DMS53 treated with DMSO at 0.1 percent for 48 hours (cell line): ENCODE measurements around the gene MARK3.

Experiments used
- DNase-seq: peaks from one replicate; lab custom pipeline; 2025; ENCODE audit not compliant: unreplicated experiment; lab: John Stamatoyannopoulos, UW

Gene MARK3

DNA sequence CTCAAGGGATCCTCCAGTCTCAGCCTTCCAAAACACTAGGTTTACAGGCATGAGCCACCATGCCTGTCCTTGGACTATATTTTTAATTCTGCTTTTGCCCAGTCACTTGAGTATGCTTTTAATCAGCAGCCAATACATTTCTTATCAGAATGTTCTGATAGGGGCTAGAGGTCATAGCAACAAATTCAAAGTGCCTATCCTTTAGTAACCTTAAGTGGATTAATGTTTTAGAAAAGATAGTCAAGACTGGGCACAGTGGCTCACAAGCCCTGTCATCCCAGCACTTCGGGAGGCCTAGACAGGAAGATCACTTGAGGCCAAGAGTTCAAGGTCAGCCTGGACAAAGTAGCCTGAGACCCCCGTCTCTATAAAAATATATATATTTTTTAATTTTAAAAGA is 100.3 kb downstream of the MARK3 start:
- no peak for DNase-seq

DNA sequence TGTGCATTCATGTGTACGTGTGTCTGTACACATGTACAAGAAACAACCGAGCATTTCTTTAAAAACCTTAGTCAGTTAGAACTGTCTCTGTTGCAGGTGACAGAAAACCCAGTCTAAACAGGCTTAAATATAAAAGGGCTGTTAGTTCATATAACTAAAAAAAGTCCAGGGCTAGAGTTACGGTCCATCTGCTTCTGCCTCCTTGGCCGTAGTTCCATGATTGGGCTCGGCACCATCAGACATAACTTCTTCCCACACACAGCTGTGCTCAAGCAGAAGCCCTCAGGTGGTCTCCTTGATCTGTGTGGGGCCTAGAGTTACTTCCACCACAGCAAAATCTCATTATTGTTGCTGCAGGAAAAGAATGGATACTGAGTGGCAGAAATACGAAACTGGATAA is 102.9 kb downstream of the MARK3 start:
- DNase-seq, result no peak

DNA sequence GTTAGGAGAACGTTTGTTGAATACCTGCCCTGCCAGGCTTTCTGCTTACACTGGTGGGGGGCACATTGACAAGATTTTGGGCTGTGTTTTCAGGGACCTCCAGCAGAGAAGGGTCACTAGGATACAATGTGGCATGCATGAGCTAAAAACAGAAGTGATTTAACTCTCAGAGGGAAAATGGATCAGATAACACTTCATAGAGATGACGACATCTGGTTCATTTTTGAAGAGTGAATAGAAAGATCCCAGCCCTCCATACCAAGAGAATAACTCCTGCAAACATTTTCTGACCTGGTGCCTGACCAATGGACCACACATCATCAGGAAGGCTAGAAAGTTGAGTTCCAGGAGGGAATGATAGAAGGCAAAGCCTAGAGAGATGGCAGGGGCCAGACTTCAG is 103.7 kb downstream of the MARK3 start:
- DNase-seq, result no peak

DNA sequence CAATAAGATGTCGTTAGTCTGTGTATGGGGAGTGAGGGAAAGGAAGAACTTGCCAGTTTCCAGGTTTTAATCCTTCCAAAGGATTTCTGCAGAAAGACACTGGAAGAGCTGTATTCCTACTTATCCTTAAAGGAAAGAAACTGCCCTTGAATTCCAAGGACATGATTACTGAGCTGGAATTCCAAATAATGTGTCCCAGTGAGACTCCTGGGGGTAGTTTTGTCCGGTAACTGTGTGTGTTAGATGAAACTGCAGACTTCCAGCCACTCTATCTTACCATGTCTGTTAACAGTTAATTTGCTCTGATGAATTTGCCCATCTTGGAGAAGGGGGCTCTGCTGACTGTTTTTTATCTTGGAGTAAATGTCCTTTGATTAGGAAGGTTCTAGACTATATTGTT is 104.4 kb downstream of the MARK3 start:
- no peak for DNase-seq

DNA sequence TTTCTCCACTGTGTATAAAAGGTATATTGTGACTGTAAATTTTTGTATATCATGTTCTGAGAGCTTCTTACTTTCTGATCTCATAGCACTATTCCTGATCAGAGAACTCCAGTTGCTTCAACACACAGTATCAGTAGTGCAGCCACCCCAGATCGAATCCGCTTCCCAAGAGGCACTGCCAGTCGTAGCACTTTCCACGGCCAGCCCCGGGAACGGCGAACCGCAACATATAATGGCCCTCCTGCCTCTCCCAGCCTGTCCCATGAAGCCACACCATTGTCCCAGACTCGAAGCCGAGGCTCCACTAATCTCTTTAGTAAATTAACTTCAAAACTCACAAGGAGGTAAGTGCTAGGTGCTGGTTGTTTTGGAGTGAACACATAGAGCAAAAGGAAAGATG is 106.5 kb downstream of the MARK3 start:
- DNase-seq, result no peak

DNA sequence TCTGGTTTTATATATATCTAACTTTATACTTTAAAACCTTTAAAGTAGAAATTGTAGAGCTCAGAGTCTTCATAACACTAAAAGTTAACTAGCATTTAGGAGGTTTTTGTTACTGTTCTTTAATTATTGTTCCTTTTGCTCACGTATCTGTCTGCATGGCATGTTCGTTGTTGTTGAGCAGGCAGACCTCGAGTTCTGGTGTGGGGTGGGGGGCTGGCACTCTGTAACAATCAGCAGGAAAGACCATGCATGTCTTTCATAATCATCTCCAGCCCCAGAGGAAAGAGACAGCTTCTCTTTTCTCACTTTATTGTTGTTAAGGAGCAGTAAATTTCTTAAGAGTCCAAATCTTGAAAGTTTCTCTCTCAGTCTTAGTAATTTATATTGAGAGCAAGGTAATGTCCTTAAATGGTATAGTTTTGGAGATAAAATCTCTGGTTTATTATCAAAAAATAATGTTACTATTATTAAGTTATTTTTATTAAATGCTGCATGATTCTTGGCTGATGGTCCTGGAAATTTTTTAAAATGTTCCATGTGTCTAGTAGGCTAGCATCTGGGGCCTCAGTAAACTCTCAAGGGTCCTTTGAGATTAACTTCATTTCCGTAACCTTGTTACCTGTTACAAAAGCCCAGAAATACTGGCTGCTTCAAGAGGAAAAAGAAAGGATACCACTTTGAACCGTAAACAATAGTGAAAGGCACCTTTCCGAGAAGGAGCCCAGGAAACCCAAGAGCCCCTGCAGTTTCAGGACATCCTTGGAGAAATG is 107.1 kb downstream of the MARK3 start:
- no peak for DNase-seq

DNA sequence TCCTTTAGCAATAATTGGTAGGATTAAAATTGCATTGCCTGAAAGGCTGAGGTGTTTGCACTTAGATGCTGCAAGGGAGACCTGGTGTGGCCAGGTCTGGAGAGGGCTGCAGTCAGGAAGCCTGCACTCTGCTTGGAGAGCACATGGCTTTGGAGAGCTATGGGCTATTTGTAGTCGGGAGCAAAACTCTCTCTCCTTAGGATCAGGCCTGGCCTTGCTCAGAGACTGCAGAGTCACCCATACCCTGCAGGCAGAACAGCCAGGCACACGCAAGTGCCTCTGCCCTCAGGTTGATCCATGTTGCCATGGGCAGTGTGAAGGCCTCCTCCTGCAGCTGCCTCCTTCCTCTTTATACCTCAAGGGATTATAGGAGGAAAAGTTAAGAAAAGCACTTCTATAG is 110.6 kb downstream of the MARK3 start:
- DNase-seq, result no peak

DNA sequence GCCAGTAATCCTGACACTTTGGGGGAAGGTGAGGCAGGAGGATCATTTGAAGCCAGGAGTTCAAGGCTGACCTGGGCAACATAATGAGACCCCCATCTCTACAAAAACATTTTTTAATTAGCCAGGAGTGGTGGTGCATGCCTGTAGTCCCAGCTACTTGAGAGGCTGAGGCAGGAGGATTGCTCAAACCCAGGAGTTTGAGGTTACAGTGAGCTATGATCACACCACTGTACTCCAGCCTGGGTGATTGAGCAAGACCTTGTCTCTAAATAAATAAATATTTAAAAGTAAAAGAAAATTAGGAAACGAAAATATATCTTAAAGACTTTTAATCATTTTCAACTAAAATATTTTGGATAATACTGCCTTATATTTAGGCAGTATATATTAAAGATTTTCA is 111.6 kb downstream of the MARK3 start:
- DNase-seq, result no peak

DNA sequence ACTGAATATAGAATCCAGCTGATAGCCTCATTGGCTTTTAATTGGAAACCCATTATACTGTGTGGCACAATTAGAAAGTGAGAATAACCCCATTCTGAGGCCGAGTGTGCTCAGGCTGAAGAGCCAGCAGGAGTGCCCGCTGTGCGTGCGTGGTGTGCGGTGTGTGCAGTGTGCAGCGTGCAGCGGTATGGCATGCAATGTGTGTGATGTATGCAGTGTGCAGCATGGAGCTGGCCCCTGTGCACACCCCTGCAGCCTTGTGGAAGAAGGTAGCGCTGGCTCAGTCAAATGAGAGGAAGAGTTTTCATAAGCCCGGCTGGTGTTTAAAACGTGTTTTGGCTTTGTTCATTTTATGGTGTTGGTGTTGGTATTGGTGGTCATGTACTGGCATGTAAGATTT is 114.5 kb downstream of the MARK3 start:
- DNase-seq, result no peak

DNA sequence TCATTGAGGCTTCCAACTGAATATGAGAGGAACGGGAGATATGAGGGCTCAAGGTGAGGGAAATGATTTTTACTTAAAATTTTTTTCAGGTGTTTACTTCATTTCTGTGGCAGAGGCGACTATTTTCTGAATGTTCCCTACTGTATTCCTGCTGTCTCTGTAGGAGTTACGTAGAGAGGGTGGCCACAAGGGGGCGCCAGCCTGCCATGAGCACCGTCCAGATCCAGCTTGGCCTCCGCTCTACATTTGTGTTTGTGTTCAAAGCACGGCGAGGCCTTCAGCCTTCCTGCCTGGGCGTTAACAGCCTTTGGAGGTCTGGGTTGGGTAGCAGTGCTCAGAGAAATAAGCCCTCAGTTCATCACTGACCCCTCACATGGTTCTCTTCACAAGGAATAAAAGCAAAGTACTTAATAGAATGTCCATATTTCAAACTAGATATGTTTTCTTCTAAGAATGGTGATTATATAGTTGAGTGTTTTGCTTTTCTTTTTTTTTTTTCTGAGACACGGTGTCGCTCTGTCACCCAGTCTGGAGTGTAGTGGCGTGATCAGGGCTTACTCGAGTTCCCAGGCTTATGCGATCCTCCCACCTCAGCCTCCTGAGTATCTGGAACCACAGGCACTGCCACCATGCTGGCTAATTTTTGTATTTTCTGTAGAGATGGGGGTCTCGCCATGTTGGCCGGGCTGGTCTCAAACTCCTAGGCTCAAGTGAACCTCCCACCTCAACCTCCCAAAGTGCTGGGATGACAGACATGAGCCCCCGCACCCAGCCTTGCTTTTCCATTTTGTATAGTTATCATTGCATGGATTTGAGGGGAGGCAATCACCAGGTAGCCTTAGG is 115.2 kb downstream of the MARK3 start:
- DNase-seq, result peak; percentile 54

DNA sequence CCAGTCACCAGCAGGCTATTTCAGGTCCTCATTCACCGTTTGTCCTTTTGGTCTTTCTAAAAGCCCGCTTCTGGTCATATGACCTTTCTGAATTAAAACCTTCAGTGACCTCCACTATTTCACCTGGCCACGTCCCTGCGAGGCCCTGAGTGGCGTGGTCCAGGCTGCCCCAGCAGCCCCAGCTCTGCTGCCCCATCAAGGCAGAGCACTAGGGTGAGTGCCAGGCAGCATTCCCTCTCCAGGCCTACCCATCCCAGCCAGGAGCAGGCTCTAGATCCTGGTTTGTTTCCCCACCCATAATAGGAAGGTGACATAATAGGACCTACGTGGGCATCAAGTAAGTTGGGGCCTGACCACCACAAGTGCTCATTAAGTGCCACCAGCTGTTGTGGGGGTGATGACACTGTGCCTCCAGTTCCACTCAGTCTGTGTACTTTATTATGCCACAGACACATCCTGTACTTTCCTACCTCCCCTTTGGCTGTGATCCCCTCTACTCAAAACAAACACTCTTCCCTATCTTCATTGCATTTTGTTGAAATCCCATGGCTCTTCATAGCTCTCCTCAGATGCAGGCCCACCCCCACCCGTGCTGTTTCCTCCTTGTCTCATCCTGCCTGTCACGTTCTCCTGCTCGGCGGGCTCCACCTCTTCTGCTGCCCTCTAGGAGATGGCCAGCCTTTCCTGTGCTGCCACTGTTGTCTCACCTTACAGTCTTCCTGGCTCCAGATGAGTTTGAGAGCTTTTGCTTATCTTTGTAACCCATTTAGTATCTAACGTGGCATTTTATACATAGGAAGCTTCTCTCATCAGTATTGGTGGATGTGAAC is 116.0 kb downstream of the MARK3 start:
- DNase-seq, result no peak

DNA sequence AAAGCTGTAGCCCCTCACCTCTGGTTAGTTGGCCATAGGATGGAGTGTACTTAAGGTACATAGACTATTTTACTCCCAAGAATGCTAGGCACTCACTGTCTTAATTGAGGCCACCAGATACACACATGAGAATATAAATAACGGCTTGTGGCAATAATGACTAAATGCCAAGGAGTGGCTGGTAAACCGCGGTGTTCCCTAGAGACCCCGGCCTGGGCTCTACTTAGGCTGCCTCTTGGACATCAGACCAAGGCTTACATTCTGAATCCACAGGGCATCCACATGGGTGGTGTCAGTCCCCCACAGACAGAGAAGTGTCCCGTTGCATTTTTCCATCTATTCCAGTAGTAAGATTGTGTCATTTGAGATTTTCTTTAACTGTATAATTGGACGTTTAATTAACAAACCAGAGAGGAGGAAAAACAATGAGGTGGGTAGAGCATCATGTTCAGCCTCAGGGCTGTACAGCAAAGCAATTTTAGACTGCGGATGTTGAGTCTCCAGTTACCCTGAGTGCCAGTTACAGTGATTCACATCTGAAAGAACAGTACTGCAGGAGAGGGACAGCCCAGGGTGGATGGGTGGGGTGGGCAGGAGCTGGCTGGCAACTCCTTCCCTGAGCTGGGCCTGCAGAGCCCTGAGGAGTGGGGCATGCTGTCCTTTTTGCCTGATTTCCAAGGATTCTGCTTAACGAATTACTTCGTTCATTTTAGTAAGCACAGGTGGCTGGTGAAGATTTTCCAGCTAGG is 116.9 kb downstream of the MARK3 start:
- no peak for DNase-seq

DNA sequence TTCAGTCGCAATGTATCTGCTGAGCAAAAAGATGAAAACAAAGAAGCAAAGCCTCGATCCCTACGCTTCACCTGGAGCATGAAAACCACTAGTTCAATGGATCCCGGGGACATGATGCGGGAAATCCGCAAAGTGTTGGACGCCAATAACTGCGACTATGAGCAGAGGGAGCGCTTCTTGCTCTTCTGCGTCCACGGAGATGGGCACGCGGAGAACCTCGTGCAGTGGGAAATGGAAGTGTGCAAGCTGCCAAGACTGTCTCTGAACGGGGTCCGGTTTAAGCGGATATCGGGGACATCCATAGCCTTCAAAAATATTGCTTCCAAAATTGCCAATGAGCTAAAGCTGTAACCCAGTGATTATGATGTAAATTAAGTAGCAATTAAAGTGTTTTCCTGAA is 117.7 kb downstream of the MARK3 start:
- no peak for DNase-seq

DNA sequence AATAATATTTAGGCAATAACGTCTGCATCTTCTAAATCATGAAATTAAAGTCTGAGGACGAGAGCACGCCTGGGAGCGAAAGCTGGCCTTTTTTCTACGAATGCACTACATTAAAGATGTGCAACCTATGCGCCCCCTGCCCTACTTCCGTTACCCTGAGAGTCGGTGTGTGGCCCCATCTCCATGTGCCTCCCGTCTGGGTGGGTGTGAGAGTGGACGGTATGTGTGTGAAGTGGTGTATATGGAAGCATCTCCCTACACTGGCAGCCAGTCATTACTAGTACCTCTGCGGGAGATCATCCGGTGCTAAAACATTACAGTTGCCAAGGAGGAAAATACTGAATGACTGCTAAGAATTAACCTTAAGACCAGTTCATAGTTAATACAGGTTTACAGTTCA is 118.1 kb downstream of the MARK3 start:
- no peak for DNase-seq

DNA sequence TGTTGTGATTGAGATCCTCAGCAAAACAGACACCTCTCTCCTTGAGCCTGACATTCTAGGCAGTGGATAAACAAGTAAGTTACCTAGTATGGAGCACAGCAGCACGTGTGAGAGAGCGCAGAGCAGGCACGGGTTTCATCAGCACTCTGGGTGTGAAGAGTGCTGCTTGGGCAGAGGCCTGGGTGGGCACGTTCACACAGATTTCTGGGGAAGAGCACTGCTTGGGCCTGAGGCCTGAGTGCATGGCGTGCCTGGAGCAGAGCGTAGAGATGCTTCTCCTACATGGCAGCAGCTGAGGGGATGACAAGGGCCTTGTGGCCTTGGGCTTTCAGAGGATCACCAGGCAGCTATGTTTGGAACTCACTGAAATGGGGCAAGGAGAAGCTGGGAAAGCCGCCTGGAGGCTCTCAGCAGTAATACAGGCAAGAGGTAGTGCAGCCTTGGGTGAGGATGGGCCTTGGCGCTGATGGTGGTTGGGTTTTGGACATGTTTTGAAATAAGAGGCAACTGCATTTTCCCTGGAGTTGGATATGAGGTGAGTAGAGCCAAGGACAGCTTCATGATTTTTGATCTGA is 119.9 kb downstream of the MARK3 start:
- no peak for DNase-seq

DNA sequence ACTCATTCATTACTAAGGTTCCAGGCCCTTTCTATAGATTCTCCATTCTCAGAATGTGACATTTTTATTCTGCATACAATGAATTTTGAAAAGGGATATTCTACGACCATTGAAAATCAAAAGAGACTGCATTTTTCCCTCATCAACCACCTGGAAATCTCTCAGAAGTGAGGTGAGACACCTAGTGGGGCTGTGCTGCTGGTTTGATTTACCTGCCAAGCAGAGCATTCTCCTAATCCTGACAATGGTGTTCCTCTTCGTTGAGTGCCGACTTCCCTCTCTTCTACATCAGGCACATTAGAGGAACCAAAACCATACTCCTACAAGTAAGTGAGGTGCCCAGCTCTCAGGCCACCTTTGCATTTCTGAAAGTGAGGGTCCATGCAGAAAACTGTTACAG is 122.5 kb downstream of the MARK3 start:
- no peak for DNase-seq

DNA sequence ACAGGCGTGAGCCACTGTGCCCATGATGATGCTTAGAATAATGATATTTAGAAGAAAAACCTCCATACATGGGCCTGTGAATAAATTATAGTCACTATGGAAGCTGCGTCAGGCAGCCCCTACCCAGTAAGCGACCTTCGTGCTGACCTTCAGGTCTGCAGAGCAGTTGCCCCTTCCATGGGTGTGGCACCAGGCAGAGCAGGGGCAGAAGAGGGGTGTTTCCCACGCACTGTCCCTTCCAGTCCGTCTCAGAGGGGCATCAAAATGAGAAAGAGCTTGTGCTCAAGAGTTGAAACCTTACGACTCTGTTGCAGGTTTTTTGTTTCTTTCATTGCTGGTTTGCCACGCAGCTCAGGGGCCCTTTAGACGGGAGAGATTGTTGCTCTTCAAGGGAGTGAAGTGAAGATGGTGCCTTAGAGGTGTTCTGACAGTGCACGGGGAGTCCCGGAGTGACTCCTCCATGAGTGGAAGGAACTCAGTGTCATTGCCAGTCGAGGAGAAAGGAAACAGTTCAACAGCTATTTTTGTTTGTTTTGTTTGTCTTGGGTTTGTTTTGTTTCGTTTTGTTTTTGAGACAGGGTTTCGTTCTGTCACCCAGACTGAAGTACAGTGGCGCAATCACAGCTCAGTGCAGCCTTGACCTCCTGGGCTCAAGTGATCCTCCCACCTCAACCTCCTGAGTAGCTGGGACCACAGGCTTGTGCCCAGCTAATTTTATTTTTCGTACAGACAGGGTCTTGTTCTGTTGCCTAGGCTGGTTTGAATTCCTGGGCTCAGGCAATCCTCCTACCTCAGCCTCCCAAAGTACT is 123.5 kb downstream of the MARK3 start:
- DNase-seq, result no peak

DNA sequence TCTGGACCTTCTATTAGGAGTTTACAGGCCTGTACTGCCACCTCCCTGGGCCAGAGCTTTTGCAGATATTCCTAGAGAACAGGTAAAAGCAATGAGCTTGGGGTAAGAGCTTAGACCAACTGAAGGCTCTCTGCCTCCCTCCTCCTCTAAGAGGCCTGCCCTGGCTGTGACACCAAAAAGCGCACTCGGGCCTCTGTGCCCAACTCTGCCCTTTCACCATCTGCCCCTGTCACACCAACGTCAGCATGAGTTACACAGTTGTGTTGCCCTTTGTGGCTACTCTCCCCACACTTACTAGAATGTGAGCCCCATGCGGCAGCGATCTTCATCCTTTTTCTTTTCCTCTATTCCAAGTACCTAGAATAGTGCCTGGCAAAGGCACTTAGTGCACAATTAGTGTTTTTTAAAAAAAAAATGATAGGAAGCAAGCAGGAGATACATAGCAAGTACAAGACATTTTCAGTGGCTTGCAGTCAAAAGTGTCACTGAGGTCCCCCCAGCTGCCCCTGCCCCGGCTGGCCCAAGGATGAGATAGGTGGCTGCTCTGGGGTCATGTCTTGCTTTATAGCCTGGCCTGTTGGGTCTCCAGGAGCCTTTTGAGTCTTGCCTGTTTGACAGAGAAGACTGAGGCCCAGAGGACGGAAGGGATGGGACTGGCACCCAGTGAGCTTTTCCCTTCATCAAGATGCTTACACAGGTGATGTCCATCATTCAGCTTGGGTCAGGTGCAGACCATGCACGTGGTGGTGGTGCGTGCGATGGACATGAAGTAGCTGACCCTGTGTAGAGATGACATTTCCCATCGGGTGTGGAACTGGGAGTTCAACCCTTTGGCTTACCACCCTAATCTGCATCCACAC is 124.9 kb downstream of the MARK3 start:
- no peak for DNase-seq
